Mucosa of descending colon (tissue), 3 donors: Measurements from ENCODE around the gene RANBP2. TPM values are rescaled to one million over a fixed set of nuclear protein-coding genes. Genes with fewer than 3 reads are reported as not detected.
"Not testable (repeated sequence)": the region's sequence is repeated elsewhere in the genome, so short reads cannot be mapped to it uniquely, and the experiment has no call there.

Source experiments
- ATAC-seq: fragments of 200-7000 bp; cut with Tn5 transposase; one replicate; pipeline ENCODE4 v1.9.1; 2020; ENCODE audit warnings: mild to moderate bottlenecking, moderate library complexity
- DNase-seq, 3 donors: peaks; one replicate each; pipeline ENCODE4 v3.0.0-alpha.2; 2020
- H3K36me3 ChIP-seq: fragments of 200-600 bp; one replicate; pipeline ENCODE4 v1.8.0; 2021; ENCODE audit warnings: low read depth, mild to moderate bottlenecking
- H3K4me1 ChIP-seq: fragments of 200-600 bp; one replicate; pipeline ENCODE4 v1.8.0; 2021; ENCODE audit warnings: low read depth, mild to moderate bottlenecking
- H3K4me3 ChIP-seq: fragments of 200-600 bp; one replicate; pipeline ENCODE4 v1.8.0; 2021; ENCODE audit warnings: mild to moderate bottlenecking
- H3K9me3 ChIP-seq: fragments of 200-600 bp; one replicate; pipeline ENCODE4 v1.8.0; 2021; ENCODE audit warnings: mild to moderate bottlenecking
- intact Hi-C, 2 donors: fragments of 100-400 bp; cut with DNase I in 1 of 2; cut with micrococcal nuclease in 1 of 2; formaldehyde crosslinking; loops; one replicate each; pipeline versions ENCODE4 v1.11.0 to v1.11.1; 2022; cut with DNase I, micrococcal nuclease
- total RNA-seq, 3 donors: library from RNA; stranded (reverse); fragmentation: NEBNext Ultra II Directional in 2 of 3; extraction: Animal tissue kit (Norgen Biotek cat#: 25700) in 2 of 3; gene quantifications; one replicate each; pipeline versions ENCODE4 v1.2.1 to v1.2.4, GENCODE V29; 2021 to 2023
- TF ChIP-seq, protein P1 (sequence below): fragments of 200-600 bp; IDR thresholded peaks from one replicate; pipeline ENCODE4 v1.8.0; 2022; ENCODE audit warnings: antibody characterized with exemption, mild to moderate bottlenecking
- donor health status: DM: no; HTN: no; CAD: no; lungs with moderate emphysema.
- donor health status: DM: no; HTN: no; CAD: no.
- donor health status: DM: no; HTN: yes; CAD: no.

Gene RANBP2
- total RNA-seq, 3 donors from 2014 or later = 48.3 to 81.0 (median 51.9) TPM

DNA sequence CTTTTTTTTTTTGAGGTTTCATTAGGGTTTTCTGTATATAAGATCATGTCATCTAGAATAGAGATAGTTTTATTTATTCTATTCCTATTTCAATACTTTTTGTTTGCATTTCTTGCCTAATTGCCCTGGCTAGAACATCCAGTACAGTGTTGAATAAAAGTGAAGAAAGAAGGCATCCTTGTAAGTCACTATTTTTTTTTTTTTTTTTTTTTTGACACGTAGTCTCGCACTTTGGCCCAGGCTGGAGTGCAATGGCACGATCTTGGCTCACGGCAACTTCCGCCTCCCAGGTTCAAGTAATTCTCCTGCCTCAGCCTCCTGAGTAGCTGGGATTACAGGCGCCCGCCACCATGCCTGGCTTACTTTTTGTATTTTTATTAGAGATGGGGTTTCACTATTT is 27.8 kb upstream of the RANBP2 start:
- DNase-seq = no peak
- ATAC-seq = no peak
- Histone ChIP-seq H3K4me1 (no peaks in the 10 kb centered on the region), H3K36me3 (no peaks in the 10 kb centered on the region), H3K9me3 (no peaks in the 10 kb centered on the region), H3K4me3 (no peak overlapping the region)
- TF ChIP-seq, protein P1, sequence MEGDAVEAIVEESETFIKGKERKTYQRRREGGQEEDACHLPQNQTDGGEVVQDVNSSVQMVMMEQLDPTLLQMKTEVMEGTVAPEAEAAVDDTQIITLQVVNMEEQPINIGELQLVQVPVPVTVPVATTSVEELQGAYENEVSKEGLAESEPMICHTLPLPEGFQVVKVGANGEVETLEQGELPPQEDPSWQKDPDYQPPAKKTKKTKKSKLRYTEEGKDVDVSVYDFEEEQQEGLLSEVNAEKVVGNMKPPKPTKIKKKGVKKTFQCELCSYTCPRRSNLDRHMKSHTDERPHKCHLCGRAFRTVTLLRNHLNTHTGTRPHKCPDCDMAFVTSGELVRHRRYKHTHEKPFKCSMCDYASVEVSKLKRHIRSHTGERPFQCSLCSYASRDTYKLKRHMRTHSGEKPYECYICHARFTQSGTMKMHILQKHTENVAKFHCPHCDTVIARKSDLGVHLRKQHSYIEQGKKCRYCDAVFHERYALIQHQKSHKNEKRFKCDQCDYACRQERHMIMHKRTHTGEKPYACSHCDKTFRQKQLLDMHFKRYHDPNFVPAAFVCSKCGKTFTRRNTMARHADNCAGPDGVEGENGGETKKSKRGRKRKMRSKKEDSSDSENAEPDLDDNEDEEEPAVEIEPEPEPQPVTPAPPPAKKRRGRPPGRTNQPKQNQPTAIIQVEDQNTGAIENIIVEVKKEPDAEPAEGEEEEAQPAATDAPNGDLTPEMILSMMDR = no peak
- intact Hi-C loops = no loop called here

DNA sequence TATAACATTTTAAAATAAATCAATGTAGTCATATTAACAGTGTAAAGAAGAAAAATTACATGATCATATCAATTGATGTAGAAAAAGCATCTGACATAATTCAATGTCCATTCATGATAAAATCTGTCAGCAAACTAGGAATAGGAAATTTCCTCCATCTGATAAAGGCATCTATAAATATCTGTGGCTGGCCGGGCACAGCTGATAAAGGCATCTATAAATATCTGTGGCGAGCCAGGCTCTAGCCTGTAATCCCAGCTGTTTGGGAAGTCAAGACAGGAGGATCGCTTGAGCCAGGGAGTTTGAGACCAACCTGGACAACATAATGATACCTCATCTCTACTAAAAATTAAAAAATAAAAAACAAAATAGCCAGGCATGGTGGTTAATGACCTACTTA is 18.1 kb upstream of the RANBP2 start:
- Histone ChIP-seq H3K9me3 (no peaks in the 10 kb centered on the region), H3K36me3 (no peaks in the 10 kb centered on the region), H3K4me3 (no peak overlapping the region), H3K4me1 (no peaks in the 10 kb centered on the region)
- ATAC-seq = no peak
- intact Hi-C loops = no loop called here
- no peak for DNase-seq
- TF ChIP-seq, protein P1 = no peak

DNA sequence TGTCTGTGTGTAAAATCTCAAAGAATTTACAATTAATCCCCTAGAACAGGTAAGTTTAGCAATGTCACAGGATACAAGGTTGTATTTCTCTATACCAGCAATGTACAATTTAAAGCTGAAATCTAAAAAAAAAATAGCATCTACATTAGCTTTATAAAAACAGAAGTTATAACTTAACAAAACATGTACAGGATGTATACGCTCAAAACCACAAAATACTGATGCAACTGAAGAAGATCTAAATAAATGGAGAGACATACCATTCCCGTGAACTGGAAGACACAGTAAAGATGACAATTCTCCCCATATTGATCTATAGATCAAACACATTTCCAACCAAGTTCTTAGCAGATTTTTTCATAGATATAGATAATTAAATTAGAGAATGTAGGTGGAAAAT is 17.5 kb upstream of the RANBP2 start:
- no peak for DNase-seq
- H3K4me1 ChIP-seq = no peaks in the 10 kb centered on the region

DNA sequence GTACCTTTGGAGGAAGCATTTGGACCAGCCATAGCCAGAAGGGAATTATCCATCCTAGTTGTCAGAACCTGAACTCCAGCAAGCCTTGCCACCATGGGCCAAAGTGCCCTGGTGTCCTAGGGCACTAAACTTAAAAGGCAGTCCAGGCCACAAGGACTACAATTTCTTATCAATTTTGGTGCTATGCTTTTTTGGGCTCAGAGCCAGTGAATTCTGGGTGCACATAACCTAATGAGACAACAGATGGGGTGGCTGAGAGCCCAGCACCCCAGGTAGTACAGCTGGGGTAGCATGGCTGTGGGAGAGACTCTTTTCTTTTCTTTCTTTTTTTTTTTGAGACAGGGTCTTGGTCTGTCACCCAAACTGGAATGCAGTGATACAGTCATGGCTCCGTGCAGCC is 14.4 kb upstream of the RANBP2 start:
- no peak overlapping the region for H3K4me3 ChIP-seq
- no peak for ATAC-seq
- DNase-seq = no peak
- H3K4me1 ChIP-seq = no peaks in the 10 kb centered on the region
- no peaks in the 10 kb centered on the region for H3K9me3 ChIP-seq
- TF ChIP-seq, protein P1 = no peak
- intact Hi-C loops = no loop called here
- H3K36me3 ChIP-seq = no peaks in the 10 kb centered on the region

More for the DNA sequence above, 17.5 kb upstream of the RANBP2 start:
- ATAC-seq = no peak
- H3K4me3 ChIP-seq = no peak overlapping the region
- H3K9me3 ChIP-seq = no peaks in the 10 kb centered on the region
- intact Hi-C loops = no loop called here
- TF ChIP-seq, protein P1 = no peak
- no peaks in the 10 kb centered on the region for H3K36me3 ChIP-seq

DNA sequence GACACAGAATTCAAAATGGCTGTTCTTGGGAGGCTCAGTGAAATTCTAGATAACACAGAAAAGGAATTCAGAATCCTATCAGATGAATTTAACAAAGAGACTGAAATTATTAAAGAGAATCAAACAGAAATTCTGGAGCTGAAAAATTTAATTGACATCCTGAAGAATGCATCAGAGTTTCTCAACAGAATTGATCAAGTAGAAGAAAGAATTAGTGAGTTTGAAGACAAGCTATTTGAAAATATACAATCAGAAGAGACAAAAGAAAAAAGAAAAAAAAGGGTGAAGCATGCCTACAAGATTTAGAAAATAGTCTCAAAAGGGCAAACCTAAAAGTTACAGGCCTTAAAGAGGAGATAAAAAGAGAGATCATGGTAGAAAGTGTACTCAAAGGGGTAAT is 12.0 kb upstream of the RANBP2 start:
- intact Hi-C loops = no loop called here
- H3K9me3 ChIP-seq = no peaks in the 10 kb centered on the region
- H3K4me1 ChIP-seq = no peaks in the 10 kb centered on the region
- no peaks in the 10 kb centered on the region for H3K36me3 ChIP-seq
- no peak for ATAC-seq
- DNase-seq = no peak
- H3K4me3 ChIP-seq = no peak overlapping the region
- TF ChIP-seq, protein P1 = no peak

DNA sequence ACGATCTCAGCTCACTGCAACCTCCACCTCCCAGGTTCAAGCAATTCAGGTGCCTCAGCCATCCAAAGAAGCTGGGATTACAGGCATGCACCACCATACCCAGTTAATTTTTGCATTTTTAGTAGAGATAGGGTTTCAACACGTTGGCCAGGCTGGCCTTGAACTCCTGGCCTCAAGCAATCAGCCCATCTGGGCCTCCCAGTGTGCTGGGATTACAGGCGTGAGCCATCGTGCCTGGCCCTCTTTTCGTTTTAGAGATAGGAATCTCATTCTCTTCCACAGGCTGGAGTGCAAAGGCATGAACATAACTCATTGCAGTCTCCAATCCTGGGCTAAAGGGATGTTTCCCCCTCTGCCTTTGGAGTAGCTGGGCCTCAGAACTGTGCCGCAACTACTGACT is 2.3 kb upstream of the RANBP2 start:
- H3K4me3 ChIP-seq, ATAC-seq, DNase-seq, intact Hi-C loops, H3K36me3 ChIP-seq, H3K9me3 ChIP-seq: not testable (repeated sequence)
- peaks cover 12% of the 10 kb centered on the region for H3K4me1 ChIP-seq

DNA sequence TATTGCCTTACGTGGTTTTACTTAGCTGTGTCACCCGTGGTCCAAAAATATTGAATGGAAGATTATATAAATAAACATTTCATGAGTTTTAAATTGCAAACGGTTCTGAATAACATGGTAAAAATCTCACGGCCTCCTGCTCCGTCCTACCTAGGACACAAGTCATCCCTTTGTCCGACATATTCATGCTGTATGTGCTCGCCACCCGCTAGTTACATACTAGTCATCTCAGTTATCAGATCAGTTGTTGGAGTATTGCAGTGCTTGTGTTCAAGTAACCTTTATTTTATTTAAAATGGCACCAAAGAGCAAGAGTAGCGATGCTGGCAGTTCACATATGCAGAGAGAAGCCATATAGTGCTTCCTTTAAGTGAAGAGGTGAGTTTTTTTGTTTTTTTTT is 6.8 kb downstream of the RANBP2 start:
- intact Hi-C loops, H3K9me3 ChIP-seq, DNase-seq, H3K36me3 ChIP-seq, H3K4me3 ChIP-seq, H3K4me1 ChIP-seq, ATAC-seq: not testable (repeated sequence)

DNA sequence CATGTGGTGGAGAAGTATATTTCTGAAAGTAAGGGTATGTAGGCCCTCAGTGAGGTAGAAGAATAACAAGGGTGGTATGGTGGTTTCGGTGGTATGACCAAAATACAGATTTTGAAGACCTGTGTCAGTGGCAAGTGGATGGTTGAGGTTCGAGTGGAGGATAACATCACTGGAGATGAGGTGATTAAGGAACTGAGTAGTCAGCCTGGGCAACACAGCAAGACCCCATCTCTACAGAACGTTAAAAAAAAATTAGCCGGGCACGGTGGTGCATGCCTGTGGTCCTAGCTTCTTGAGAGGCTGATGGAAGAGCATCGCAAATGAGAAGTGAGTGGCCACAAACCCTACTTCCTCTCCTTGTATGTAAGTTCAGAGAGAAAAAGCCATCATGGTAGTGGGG is 15.4 kb downstream of the RANBP2 start:
- ATAC-seq, DNase-seq, intact Hi-C loops, H3K4me3 ChIP-seq, H3K4me1 ChIP-seq, H3K36me3 ChIP-seq, H3K9me3 ChIP-seq: not testable (repeated sequence)

DNA sequence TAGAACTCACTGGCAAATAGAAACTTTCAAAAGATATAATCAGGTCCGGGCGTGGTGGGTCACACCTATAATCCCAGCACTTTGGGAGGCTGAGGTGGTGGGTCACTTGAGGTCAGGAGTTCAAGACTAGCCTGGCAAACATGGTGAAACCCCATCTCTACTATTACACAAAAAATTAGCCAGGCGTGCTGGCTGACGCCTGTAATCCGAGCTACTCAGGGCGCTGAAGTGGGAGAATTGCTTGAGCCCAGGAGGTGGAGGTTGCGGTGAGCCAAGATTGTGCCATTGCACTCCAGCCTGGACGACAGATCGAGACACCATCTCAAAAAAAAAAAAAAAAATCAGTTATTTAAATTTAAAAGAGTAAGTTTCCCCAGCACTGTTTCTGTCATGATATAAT is 38.7 kb downstream of the RANBP2 start:
- H3K4me1 ChIP-seq, ATAC-seq, H3K4me3 ChIP-seq, DNase-seq, H3K36me3 ChIP-seq, H3K9me3 ChIP-seq, intact Hi-C loops: not testable (repeated sequence)

DNA sequence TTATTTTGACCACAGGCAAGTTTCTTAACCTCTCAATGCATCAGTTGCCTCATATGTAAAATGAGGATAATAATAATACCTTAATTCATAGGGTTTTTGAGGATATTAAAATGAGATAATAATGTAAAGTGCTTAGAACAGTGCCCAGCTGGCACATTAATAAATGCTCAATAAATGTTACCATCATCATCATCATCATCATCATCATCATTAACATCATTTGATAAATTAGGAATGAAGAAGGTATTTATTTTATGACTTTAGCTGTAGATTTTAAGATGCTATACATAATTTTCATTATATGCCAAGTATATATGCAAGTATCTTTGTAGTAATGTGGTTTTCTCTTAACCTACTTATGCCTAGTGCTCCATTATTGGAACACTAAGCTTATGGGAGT is 43.3 kb downstream of the RANBP2 start:
- H3K4me1 ChIP-seq, intact Hi-C loops, H3K9me3 ChIP-seq, ATAC-seq, DNase-seq, H3K4me3 ChIP-seq, H3K36me3 ChIP-seq: not testable (repeated sequence)
